H1 (cell line): ENCODE measurements around the gene GRPR. TPM values are rescaled to one million over a fixed set of nuclear protein-coding genes. Genes with fewer than 3 reads are reported as not detected.

ENCODE experiments used
- BACH1 ChIP-seq: IDR thresholded peaks from 2 replicates; pipeline ENCODE4 v1.6.1; 2012; ENCODE audit warnings: low read length, improper control_type of control experiment
- KDM1A ChIP-seq: fragments of 200-600, 300-600 bp; sonication (generic); IDR thresholded peaks from 2 replicates; pipeline ENCODE4 v1.7.1; 2016; ENCODE audit warnings: mild to moderate bottlenecking, low read length, borderline replicate concordance
- POLR2AphosphoS5 ChIP-seq: IDR thresholded peaks from 2 replicates; pipeline ENCODE4 v1.6.1; 2011; ENCODE audit warnings: low read depth, low read length
- RNF2 ChIP-seq: fragments of 200-900, 300-1000 bp; sonication (generic); IDR thresholded peaks from 2 replicates; pipeline ENCODE4 v1.7.1; 2016; ENCODE audit warnings: borderline replicate concordance, low read depth, mild to moderate bottlenecking, antibody characterized with exemption, low read length; ENCODE audit not compliant: poor library complexity, severe bottlenecking; ENCODE audit errors: missing control alignments
- SP1 ChIP-seq: IDR thresholded peaks from 2 replicates; pipeline ENCODE4 v1.6.1; 2011; ENCODE audit warnings: low read depth, low read length
- polyA plus RNA-seq, 7 experiments: library from polyadenylated mRNA; depleted of rRNA in 3 of 7; stranded (reverse) in 5 of 7; unstranded in 2 of 7; fragments of >200 nt in 5 of 7; fragments of 200-250 nt in 2 of 7; gene quantifications; 1 replicate in 5 of 7; 2 replicates in 1 of 7; 4 replicates in 1 of 7; pipeline versions ENCODE4 v1.2.1 to v1.2.3, GENCODE V29; 2011 to 2013; ENCODE audit warnings: missing spikeins in 2 of 7, mixed read lengths in 2 of 7
- total RNA-seq: library from RNA; stranded (reverse); fragmentation: NEBNext Ultra II Directional; extraction: Animal tissue kit (Norgen Biotek cat#: 25700); gene quantifications from 2 replicates; pipeline ENCODE4 v1.2.1, GENCODE V29; 2021

Gene GRPR
- total and polyA plus RNA-seq, 2 of the 8 experiments (the other 6 are each of a cell fraction or from before 2014, with no cell fraction given): 18.6 to 78.4 TPM

DNA sequence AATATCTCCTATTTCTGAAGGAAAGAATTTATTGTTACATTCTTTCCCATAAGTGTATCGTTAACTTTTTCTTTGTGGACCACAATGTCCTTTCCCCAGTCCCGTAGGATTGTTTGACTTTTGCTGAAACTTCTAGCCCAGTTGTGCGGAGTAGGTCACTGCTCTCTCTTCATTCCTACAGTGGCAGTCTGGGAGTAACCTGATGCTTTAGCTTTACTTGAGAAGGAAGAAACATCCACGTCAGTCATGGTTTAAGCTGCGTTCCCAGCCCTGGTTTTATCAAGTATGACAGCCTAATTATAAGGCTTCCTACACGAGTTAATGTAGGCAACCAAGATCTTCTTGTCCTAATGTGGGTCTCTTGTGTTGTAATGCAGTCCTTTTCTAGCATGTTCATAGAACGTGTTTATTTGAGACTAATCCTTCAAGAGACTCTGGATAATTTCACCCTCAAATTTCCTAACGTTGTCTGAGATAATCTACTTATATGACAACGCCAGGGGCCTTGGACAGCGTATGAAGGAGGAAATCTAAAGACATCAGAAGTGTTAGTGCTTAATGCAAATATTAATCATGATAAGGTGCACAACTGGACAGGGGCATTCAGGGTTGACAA lies 40.8 kb upstream of the GRPR start (continued):
- TF ChIP-seq POLR2AphosphoS5 (no peak), KDM1A (no peak), RNF2 (no peak), SP1 (no peak), BACH1 (no peak)
